SK-N-SH (cell line): ENCODE measurements around the gene CDH11. TPM values are rescaled to one million over a fixed set of nuclear protein-coding genes. Genes with fewer than 3 reads are reported as not detected.
A peak's percentile ranks its signal among the peaks of the same experiment; 100 is the strongest.

Experiments used
- CTCF ChIA-PET: fragments of 300-600, 350-600 bp; formaldehyde crosslinking; extraction: SDS; loops from one replicate; lab custom pipeline; 2021; lab: Yijun Ruan, JAX
- POLR2A ChIA-PET: fragments of 350-600 bp; sonication (Branson Sonifier 250); formaldehyde crosslinking; extraction: SDS; loops from one replicate; lab custom pipeline; 2020; ENCODE audit warnings: antibody characterized with exemption, inconsistent platforms; lab: Yijun Ruan, JAX
- DNase-seq: peaks from one replicate; pipeline ENCODE4 v3.0.0; 2012
- H2AFZ ChIP-seq: fragments of 200-600 bp; sonication (generic); 2 replicates; pipeline ENCODE4 v1.8.1; 2016; ENCODE audit warnings: antibody characterized with exemption, mild to moderate bottlenecking, low read depth
- H3F3A ChIP-seq: fragments of 200-600 bp; sonication (generic); replicated peaks from 2 replicates; pipeline ENCODE3; 2016; ENCODE audit warnings: antibody characterized with exemption, mild to moderate bottlenecking; ENCODE audit not compliant: insufficient read depth
- H3K27ac ChIP-seq, 2 experiments: fragments of 200-500 bp in 1 of 2; fragments of 200-600 bp in 1 of 2; sonication (Bioruptor generic) in 1 of 2; sonication (generic), shearing (Covaris generic) in 1 of 2; 2 replicates each; pipeline versions ENCODE4 v1.5.1 to v1.6.1; 2014 to 2016; ENCODE audit warnings: low read depth in 2 of 2, inconsistent platforms in 1 of 2, low read length in 1 of 2, mild to moderate bottlenecking in 1 of 2, mixed read lengths in 1 of 2
- H3K27me3 ChIP-seq: fragments of 200-600 bp; sonication (generic), shearing (Covaris generic); 2 replicates; pipeline ENCODE4 v1.6.1; 2016; ENCODE audit warnings: mixed run types; ENCODE audit not compliant: insufficient read depth
- H3K36me3 ChIP-seq, 2 experiments: fragments of 200-500 bp in 1 of 2; fragments of 200-600 bp in 1 of 2; sonication (Bioruptor generic) in 1 of 2; sonication (generic) in 1 of 2; replicated peaks in 1 of 2; 2 replicates each; pipeline versions ENCODE3 to v1.5.1; 2014 to 2016; ENCODE audit warnings: low read length in 1 of 2, mild to moderate bottlenecking in 1 of 2; ENCODE audit not compliant: insufficient read depth in 2 of 2, control insufficient read depth in 1 of 2
- H3K4me1 ChIP-seq, 2 experiments: fragments of 200-500 bp in 1 of 2; fragments of 200-600 bp in 1 of 2; sonication (Bioruptor generic) in 1 of 2; sonication (generic), shearing (Covaris generic) in 1 of 2; 2 replicates each; pipeline versions ENCODE4 v1.5.1 to v1.6.1; 2014 to 2016; ENCODE audit warnings: low read depth in 1 of 2, low read length in 1 of 2, mixed run types in 1 of 2; ENCODE audit not compliant: insufficient read depth in 2 of 2, control insufficient read depth in 1 of 2
- H3K4me2 ChIP-seq: fragments of 200-600 bp; sonication (generic), shearing (Covaris generic); 2 replicates; pipeline ENCODE4 v1.6.1; 2017; ENCODE audit warnings: mixed run types
- H3K4me3 ChIP-seq, 2 experiments: fragments of 200-500 bp in 1 of 2; fragments of 200-600 bp in 1 of 2; sonication (Bioruptor generic) in 1 of 2; sonication (generic), shearing (Covaris generic) in 1 of 2; 2 replicates each; pipeline versions ENCODE4 v1.5.1 to v1.8.1; 2014 to 2016; ENCODE audit warnings: low read depth in 2 of 2, inconsistent platforms in 1 of 2, low read length in 1 of 2, mild to moderate bottlenecking in 1 of 2, mixed read lengths in 1 of 2, moderate library complexity in 1 of 2
- H3K79me2 ChIP-seq: fragments of 200-600 bp; sonication (generic); 2 replicates; pipeline ENCODE4 v1.8.1; 2017; ENCODE audit warnings: mild to moderate bottlenecking; ENCODE audit not compliant: insufficient read depth
- H3K9ac ChIP-seq: fragments of 200-600 bp; sonication (generic); 2 replicates; pipeline ENCODE4 v1.6.1; 2017; ENCODE audit warnings: mixed run types
- H3K9me2 ChIP-seq: fragments of 200-600 bp; sonication (generic); 2 replicates; pipeline ENCODE4 v1.6.1; 2017; ENCODE audit warnings: mixed run types
- H3K9me3 ChIP-seq: fragments of 200-600 bp; sonication (generic); 2 replicates; pipeline ENCODE4 v1.6.1; 2017; ENCODE audit warnings: mixed run types, mild to moderate bottlenecking, moderate library complexity
- H4K20me1 ChIP-seq: fragments of 200-600 bp; sonication (generic); 2 replicates; pipeline ENCODE4 v1.6.1; 2017; ENCODE audit warnings: mild to moderate bottlenecking, mixed run types; ENCODE audit not compliant: insufficient read depth
- ELF1 ChIP-seq: IDR thresholded peaks from 2 replicates; pipeline ENCODE4 v1.4.0; 2012
- EP300 ChIP-seq, 2 experiments: IDR thresholded peaks; 2 replicates each; pipeline versions ENCODE4 v1.4.0 to v1.6.1; 2012; ENCODE audit warnings: borderline replicate concordance in 1 of 2, low read depth in 1 of 2, low read length in 1 of 2
- JUND ChIP-seq: IDR thresholded peaks from 2 replicates; pipeline ENCODE4 v1.4.0; 2012
- MXI1 ChIP-seq: IDR thresholded peaks from 2 replicates; pipeline ENCODE4 v1.6.1; 2012; ENCODE audit warnings: mild to moderate bottlenecking, low read depth, low read length, improper control_type of control experiment
- RCOR1 ChIP-seq: fragments of 150-350 bp; IDR thresholded peaks from 2 replicates; pipeline ENCODE4 v1.6.1; 2017; ENCODE audit warnings: antibody characterized with exemption, low read length
- RFX5 ChIP-seq: IDR thresholded peaks from 2 replicates; pipeline ENCODE4 v1.6.1; 2012; ENCODE audit warnings: mild to moderate bottlenecking, improper control_type of control experiment, low read length
- TCF12 ChIP-seq: IDR thresholded peaks from 2 replicates; pipeline ENCODE4 v1.4.0; 2012
- TEAD4 ChIP-seq: IDR thresholded peaks from 2 replicates; pipeline ENCODE4 v1.4.0; 2012; ENCODE audit warnings: mild to moderate bottlenecking, borderline replicate concordance; ENCODE audit not compliant: insufficient read depth
- YY1 ChIP-seq: IDR thresholded peaks from 2 replicates; pipeline ENCODE4 v1.4.0; 2012; ENCODE audit warnings: low read depth, mild to moderate bottlenecking
- WGBS: methylation state at CpG from one replicate; pipeline ENCODE4 v1.1.6; 2017; ENCODE audit warnings: low lambda C conversion rate; 5-methylcytosine and 5-hydroxymethylcytosine counted together
- polyA plus RNA-seq, 3 experiments: library from polyadenylated mRNA; depleted of rRNA; stranded (reverse); fragments of >200 nt; gene quantifications; 2 replicates each; pipeline ENCODE4 v1.2.3, GENCODE V29; 2012
- TF ChIP-seq, protein P1 (sequence below): IDR thresholded peaks from 2 replicates; pipeline ENCODE4 v1.4.0; 2012; ENCODE audit warnings: low read depth, borderline replicate concordance
- TF ChIP-seq, protein P2 (sequence below): IDR thresholded peaks from 2 replicates; pipeline ENCODE4 v1.4.0; 2012; ENCODE audit warnings: low read depth, borderline replicate concordance
- TF ChIP-seq, protein P3 (sequence below): IDR thresholded peaks from 2 replicates; pipeline ENCODE4 v1.4.0; 2012; ENCODE audit warnings: low read depth
- TF ChIP-seq, protein P4 (sequence below): IDR thresholded peaks from 2 replicates; pipeline ENCODE4; 2012

CDH11 gene
- polyA plus RNA-seq, 1 of the 3 experiments (the other 2 are of a cell fraction), result 269 TPM

DNA sequence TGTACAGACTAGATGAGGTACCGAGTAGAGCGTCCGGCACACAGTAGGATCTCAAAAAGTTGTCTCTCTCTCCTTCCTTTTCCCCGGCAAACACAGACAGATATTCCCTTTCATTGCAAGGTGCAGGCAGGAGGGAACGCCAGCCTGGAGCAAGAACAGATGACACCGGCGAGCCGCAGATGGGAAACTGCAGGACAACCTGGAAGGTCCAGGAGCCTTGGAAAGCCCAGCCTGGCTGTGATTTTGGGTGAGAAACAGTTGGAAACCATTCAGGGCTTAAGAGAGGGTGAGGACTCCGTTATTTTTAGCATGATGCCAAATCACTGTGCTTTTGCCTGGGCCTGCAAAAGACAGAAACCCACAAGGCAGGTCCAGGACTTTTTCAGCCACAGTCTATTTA lies 7.3 kb downstream of the CDH11 start (continued):
- TF ChIP-seq EP300 (IDR thresholded peaks at IDR 0.05; ENCODE audit: borderline replicate concordance in 1 of 2, low read depth in 1 of 2, low read length in 1 of 2) (no peak), RCOR1 (no peak), TCF12 (no peak), TEAD4 (no peak), MXI1 (no peak)
- TF ChIP-seq, protein P1, sequence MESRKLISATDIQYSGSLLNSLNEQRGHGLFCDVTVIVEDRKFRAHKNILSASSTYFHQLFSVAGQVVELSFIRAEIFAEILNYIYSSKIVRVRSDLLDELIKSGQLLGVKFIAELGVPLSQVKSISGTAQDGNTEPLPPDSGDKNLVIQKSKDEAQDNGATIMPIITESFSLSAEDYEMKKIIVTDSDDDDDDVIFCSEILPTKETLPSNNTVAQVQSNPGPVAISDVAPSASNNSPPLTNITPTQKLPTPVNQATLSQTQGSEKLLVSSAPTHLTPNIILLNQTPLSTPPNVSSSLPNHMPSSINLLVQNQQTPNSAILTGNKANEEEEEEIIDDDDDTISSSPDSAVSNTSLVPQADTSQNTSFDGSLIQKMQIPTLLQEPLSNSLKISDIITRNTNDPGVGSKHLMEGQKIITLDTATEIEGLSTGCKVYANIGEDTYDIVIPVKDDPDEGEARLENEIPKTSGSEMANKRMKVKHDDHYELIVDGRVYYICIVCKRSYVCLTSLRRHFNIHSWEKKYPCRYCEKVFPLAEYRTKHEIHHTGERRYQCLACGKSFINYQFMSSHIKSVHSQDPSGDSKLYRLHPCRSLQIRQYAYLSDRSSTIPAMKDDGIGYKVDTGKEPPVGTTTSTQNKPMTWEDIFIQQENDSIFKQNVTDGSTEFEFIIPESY, result no peak

DNA sequence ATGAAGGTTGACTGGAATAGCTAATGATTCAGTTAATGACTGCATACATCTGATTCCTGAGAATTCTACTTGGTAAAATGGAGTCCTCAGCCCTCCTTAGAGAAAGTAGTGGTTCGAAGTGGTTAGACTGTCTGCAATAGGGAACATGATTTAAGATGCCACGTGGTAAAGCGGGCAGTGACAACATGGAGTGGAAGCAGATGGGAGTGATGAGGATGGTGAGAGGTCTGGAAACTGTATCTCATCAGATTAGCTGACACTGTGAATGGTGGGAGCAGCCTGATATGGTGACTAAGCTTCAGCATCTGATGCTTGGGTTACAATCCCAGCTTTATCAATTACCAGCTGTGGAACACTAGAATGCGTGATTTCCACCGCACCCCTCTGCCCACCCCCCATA lies 8.4 kb downstream of the CDH11 start:
- H2AFZ ChIP-seq, result no peak overlapping the region
- DNase-seq, result no peak
- no peaks in the 10 kb centered on the region for H3K27me3 ChIP-seq
- no peak overlapping the region for H3K9ac ChIP-seq
- no peak overlapping the region for H3K27ac ChIP-seq
- H3F3A ChIP-seq, result peaks cover 11% of the 10 kb centered on the region
- H3K79me2 ChIP-seq, result peaks cover 100% of the 10 kb centered on the region
- H3K4me2 ChIP-seq, result no peak overlapping the region
- H3K9me3 ChIP-seq, result no peaks in the 10 kb centered on the region
- H3K9me2 ChIP-seq, result no peaks in the 10 kb centered on the region
- H3K36me3 ChIP-seq, result peaks cover 30 to 76% of the 10 kb centered on the region in 2 experiments
- peaks cover 10 to 35% of the 10 kb centered on the region in 2 experiments for H3K4me1 ChIP-seq
- TF ChIP-seq, protein P2, sequence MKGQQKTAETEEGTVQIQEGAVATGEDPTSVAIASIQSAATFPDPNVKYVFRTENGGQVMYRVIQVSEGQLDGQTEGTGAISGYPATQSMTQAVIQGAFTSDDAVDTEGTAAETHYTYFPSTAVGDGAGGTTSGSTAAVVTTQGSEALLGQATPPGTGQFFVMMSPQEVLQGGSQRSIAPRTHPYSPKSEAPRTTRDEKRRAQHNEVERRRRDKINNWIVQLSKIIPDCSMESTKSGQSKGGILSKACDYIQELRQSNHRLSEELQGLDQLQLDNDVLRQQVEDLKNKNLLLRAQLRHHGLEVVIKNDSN, result no peak
- 0 out of 2 replicates have a peak, but pooled peaks have one; percentile 9 for TF ChIP-seq JUND
- TF ChIP-seq, protein P3, sequence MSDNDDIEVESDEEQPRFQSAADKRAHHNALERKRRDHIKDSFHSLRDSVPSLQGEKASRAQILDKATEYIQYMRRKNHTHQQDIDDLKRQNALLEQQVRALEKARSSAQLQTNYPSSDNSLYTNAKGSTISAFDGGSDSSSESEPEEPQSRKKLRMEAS, result no peak
- TF ChIP-seq ELF1, result no peak
- TF ChIP-seq RFX5, result no peak
- TF ChIP-seq, protein P4, sequence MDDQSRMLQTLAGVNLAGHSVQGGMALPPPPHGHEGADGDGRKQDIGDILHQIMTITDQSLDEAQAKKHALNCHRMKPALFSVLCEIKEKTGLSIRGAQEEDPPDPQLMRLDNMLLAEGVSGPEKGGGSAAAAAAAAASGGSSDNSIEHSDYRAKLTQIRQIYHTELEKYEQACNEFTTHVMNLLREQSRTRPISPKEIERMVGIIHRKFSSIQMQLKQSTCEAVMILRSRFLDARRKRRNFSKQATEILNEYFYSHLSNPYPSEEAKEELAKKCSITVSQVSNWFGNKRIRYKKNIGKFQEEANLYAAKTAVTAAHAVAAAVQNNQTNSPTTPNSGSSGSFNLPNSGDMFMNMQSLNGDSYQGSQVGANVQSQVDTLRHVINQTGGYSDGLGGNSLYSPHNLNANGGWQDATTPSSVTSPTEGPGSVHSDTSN, result peak; percentile 20; the same call in 1 of the 2 replicates
- no peak for TF ChIP-seq YY1
- peak; percentile 42 for TF ChIP-seq TCF12
- 79% methylated on average over 5 of the region's 5 CpGs for WGBS
- H3K4me3 ChIP-seq, result no peak overlapping the region
- CTCF ChIA-PET, result interaction anchor here (0.9 to 4.9 kb wide), 3 partner anchors 680 to 1652 kb away, joined by 3 to 22 read pairs (median 3); no protein-coding TSS in a partner anchor
- POLR2A ChIA-PET, result no interaction called here
- peaks cover 96% of the 10 kb centered on the region for H4K20me1 ChIP-seq
